ENCODE data around the gene LMBR1.

GRCh38 chr7:156693627-156694026 is 199.4 kb downstream of the LMBR1 start:
- TF ChIP-seq EZH2 (IDR thresholded peaks at IDR 0.05; ENCODE audit: insufficient read depth, poor library complexity, severe bottlenecking) = no peak
- no peak for TF ChIP-seq EZH2phosphoT487 (IDR thresholded peaks at IDR 0.05; ENCODE audit: insufficient read depth, low read depth)

Data from GM23248 (cell line).